Colon (tissue), 2 donors: Measurements from ENCODE around the gene MAST2.

Experiments used
- FAIRE-seq: peaks from 2 replicates; lab custom pipeline; 2012; peaks lifted over from hg19 to GRCh38; lab: Jason Lieb, UNC
- donor health status: control.
- donor health status: control.

The MAST2 gene

DNA sequence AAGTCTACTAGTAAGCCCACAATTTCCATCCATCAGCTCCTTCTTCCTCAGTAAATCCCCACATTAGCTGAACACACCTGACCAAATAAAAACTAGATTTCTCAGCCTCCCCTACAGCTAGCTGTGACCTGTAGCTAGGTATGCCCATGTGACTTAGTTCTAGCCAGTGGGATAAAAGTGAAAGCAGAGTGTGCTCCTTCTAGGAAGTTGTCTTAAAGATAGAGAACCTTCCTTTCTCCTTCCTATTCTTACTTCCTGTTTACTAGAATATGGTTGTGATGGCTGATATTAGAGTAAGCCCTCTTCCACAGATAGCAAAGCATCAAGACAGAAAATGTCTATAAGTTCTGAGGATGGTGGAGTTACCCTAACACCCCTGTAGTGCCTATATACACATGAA lies 262.0 kb downstream of the MAST2 start:
- FAIRE-seq = no peak

- no peak for FAIRE-seq
Measured at GRCh38 chr1:46067652-46068051, 264.2 kb downstream of the MAST2 start.

- FAIRE-seq = no peak
Measured at GRCh38 chr1:46068525-46068924, 265.1 kb downstream of the MAST2 start.

DNA sequence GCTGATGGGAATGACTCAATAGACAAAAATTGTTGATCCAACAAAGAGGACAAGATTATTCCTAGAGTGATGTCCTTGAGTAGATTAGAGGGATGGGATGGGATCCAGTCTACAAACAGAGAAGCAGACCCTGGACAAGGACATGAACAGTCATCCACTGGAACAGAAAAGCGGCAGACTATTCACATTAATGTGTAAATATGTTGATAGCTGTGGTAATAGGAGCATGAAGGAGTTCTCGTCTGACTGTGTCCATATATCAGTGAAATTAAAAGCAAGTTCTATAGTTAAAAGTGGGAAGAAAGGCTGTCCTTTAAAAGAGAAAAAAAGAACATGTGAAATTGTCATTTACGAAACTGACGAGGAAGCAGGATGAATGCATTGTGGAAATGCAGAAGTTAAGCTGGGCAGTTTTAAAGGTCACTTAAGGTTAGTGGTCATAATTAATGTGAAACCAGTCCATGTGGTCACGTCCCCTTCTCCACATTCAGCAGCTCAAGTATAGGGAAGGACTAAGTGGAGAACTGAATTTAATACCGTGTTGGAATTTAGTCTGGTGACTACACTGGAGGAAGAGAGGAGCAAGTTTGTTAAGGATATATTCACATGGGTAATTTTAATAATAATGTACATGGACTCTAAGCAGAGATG lies 266.9 kb downstream of the MAST2 start:
- FAIRE-seq = no peak

GRCh38 chr1:46072975-46073374 lies 269.6 kb downstream of the MAST2 start:
- no peak for FAIRE-seq

DNA sequence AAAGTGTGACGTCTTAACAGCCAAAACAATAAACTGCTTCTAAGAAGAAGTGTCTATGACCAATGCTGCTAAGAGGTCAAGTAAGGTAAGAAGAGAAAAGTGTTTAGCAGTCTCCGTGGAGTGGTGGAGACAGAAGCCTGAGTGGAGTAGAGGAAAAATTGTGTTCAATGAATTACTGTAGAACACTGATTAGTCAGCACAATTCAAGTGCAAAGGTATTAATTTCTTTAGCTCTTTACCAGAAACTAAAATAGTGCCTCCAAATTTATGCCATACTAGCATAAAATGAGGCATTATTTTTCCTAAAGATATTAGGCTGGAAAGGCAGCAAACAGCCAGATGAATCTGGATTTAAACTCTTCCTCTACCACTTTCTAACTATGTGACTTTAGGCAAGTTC lies 272.9 kb downstream of the MAST2 start:
- FAIRE-seq = no peak

- no peak for FAIRE-seq
Measured at GRCh38 chr1:46077644-46078043, 274.2 kb downstream of the MAST2 start.

GRCh38 chr1:46080257-46080656 lies 276.8 kb downstream of the MAST2 start:
- FAIRE-seq = no peak

- FAIRE-seq = no peak
Measured at GRCh38 chr1:46081206-46081605, 277.8 kb downstream of the MAST2 start.

- no peak for FAIRE-seq
Measured at GRCh38 chr1:46081619-46082018, 278.2 kb downstream of the MAST2 start.

DNA sequence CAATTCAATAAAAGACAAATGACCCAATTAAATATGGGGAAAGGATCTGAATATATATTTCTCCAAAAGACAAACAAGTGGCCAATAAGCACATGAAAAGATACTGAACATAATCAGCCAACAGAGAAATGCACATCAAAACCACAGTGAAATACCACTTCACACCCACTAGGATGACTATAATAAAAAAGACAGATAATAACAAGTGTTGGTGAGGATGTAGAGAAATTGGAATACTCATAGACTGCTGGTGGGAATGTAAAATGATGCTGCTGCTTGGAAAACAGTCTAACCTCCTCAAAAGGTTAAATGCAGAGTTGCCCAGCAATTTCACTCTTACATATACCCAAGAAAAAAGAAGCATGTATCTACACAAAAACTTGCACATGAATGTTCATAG lies 280.2 kb downstream of the MAST2 start:
- FAIRE-seq = no peak

DNA sequence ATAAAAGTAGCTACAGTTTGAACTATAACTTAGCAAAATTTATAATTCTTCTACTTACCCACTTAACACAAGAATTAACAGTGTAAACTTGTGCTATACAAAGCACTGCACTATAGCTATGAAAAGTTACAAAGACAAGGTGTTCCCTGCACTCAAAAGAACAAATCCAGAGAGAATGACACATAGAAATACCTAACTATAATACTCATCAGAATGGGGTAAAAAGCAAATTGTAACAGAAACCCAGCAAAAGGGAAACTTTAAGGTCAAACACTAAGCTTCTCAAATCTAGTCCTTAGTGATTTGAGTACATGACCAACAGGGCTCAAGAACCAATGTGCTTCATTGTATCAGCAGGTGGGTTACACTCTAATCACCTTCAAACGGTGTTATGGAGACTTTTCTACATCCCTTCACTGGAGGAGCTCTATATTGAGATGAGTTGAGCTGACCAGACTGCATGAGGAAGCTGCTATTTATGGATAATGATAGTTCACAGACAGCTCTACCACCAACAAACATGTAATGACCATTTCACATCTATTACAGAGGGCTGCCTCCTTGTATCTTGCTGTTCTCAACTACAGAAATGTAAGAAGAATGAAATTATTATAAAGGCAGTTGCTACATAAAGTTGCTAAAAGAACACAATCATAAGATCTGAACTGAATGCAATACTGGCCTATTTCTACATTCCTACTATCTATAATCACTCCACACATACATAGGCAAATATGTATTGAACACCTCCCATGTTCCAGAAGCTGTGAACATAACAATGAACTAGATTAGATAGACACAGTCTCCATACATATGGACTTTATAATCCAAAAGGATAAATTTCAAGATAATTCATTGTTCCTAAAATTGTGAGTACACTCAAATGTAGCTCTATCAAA lies 281.4 kb downstream of the MAST2 start:
- no peak for FAIRE-seq
